ENCODE data around the gene C20orf173.
"Not testable (repeated sequence)": the region's sequence is repeated elsewhere in the genome, so short reads cannot be mapped to it uniquely, and the experiment has no call there.

C20orf173 gene

DNA sequence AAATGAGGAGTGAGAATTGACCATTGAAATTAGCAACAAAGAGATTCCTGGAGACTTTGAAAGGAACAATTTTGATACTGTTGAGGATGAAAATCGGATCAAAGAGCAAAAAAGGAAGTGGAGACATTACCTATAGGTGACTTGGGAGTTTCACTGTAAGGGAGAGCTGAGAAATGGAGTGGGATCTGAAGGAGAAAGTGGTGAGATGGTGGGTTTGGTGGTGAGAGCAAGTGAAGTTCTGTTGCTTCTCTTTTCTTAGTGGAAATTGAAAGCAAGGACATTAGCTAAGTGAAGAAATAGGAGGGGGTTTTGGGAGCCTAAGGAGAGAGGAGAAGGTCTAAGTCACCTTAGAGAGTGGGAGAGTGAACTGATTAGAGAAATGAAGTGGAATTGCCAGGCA, 16.7 kb upstream of the C20orf173 start:
- no peak for DNase-seq (ENCODE audit: low read depth in 2 of 2)

DNA sequence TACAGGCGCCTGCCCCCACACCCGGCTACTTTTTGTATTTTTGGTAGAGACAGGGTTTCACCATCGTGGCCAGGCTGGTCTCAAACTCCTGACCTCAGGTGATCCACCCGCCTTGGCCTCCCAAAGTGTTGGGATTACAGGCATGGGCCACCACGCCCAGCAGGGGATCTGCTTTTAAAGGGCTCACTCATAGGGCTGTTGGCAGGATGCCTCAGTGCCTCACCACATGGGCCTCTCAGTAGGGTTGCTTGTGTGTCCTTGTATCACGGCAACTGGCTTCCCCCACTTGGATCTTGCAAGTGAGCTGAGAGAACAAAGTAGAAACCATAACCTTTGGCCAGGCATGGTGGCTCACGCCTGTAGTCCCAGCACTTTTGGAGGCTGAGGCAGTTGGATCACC, 15.5 kb upstream of the C20orf173 start:
- DNase-seq (ENCODE audit: low read depth in 2 of 2): not testable (repeated sequence)

DNA sequence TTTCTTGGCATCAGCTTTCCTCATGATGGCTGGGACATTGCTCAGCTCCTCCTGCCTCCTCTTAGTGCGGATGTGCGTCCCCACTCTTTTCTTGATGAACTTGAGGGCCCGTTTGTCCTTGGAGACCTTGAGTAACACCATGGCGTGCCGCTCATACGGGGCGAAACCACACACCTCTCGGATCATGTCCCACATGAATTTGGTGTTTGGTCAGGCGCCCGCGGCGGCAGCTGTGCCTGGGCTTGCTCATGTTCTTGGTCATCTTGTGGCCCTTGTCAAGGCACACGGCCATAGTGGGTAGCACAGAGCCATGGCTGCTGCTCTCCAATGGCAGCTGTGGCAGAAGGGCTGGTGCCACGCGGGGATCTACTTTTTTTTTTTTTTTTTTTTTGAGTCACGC, 15.0 kb upstream of the C20orf173 start:
- no peak for DNase-seq (ENCODE audit: low read depth in 2 of 2)

DNA sequence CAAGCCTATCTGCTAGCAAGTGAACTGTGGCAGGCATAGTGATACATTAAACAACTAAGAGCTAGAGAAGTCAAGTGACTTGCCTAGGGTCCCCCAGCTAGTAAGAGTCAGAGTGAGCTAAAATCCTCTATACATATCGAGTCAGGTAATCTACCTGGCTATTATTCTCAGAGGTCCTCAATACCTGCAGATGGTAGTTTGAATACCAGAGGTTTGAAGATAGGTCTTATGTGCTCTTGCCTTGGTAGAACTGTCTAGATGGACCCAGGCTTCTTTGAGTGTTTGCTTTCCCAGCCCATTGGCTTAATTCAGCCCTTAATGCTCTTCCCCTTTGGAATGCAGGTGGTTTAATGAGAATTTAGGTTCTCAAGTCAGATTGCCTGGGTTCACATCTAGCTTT, 13.5 kb upstream of the C20orf173 start:
- no peak for DNase-seq (ENCODE audit: low read depth in 2 of 2)

DNA sequence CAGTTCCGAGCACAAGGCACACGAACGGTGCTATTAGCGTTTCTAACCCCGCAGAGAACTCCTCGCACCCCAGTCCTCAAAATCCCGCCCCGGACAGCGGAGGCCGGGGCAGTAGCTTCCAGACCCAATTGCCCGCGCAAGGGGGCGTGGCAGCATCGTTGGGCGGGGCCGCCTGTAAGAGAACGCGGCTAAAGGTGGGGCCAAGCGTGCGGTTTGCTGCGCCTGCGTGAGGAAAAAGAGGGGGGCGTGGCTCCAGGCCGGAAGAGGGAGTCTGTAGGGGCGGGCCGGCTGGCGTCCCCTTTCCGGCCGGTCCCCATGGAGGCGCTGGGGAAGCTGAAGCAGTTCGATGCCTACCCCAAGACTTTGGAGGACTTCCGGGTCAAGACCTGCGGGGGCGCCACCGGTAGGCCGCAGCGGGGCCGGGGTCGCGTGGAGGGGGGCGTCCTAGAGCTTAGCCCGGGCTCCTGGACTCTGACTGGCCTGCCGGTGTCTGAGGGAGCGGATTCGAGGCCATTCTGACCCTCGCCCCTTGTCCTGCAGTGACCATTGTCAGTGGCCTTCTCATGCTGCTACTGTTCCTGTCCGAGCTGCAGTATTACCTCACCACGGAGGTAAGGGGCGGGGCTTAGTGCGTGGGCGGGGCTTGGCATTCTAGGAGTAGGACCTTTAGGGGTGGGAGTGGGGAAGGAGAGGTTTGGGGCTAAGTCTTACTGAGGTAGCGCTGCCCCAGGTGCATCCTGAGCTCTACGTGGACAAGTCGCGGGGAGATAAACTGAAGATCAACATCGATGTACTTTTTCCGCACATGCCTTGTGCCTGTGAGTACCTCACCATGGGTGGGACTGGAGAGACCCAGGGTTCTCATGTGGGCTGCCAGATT, 12.6 kb upstream of the C20orf173 start, which contains the start of gene ERGIC3:
TSS of gene ERGIC3 (plus strand) at position 296 of the 880 bp plus-strand sequence. CDS start at position 316, 20 bp downstream.
- DNase-seq (ENCODE audit: low read depth in 2 of 2): peak; percentile 94 to 99

DNA sequence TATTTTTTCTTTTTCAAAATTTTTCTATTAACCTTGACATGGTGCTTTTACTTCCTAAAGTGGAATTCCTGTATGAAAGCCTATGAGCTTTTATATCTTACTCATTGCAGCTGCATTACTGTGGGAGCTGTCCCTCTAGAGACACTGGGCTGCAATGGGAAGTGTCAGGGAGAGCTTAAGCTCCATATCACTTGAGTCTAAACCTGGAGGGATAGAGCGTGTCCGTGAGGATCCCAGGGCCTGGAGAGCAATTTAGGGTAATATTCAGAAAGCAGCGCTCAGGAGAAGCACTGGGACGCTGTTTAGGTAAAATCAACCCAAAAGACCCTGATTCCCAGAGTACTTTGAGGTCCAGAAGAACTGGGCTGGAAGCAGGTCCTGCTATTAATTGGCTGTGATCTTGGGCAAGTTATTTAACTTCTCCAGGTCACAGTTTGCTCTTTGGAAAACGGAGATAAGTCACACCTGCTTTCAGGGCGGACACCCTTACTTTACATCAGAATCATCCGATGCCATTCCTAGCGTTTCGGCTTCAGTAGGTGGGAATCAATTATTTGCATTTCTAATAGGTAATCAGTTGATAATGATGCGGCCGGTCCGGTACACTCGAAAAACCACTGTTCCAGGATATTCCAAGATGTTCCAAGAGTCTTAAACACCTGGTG, 11.8 kb upstream of the C20orf173 start:
- no peak for DNase-seq (ENCODE audit: low read depth in 2 of 2)

DNA sequence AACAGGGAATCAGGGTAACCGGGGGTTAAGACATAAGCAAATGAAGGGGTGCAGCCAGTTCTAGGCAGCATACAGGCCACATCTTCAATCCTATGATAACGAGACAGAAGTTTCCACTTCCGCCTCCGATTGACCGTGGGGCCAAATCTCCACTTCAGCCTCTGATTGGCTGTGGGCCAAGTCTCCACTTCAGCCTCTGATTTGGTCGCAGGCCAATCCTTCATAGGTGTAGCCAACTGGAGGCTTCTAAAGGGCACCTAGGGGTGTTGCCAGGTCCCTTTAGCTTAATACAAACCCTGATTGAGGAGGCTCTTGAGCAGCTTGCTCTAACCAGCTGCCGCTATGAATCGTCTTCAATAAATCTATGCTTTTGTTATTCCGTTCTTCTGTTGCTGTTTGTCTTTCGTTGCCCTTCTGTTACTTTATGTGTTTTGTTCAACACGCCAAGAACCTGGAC, 10.3 kb upstream of the C20orf173 start:
- no peak for DNase-seq (ENCODE audit: low read depth in 2 of 2)

DNA sequence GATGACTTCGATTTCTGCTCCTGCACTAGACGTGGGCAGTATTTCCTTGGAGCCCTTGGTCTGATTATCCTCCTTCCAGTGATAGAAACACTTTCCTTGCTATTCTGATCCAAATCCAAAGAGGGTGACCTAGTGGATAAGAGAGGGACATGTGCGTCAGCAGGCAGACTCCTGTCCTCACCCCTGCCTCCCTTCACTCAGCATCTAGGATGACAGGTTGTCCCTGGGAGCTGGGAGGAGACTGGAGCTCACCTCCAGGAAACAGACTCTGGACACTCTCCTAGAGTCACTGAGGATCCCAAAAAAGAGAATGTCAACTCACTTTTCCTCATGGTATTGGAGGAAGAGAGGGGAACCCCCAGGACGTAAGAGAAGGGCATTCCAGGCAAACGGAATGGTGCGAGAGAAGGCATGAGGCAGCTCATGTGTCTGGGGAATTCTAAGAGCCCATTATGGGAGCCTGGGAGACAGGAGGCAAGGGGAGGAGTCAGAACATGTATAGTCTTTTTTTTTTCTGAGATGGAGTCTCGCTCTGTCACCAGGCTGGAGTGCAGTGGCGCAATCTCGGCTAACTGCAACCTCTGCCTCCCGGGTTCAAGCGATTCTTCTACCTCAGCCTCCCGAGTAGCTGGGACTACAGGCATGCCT, 2.2 kb downstream of the C20orf173 start:
- DNase-seq (ENCODE audit: low read depth in 2 of 2): no peak

DNA sequence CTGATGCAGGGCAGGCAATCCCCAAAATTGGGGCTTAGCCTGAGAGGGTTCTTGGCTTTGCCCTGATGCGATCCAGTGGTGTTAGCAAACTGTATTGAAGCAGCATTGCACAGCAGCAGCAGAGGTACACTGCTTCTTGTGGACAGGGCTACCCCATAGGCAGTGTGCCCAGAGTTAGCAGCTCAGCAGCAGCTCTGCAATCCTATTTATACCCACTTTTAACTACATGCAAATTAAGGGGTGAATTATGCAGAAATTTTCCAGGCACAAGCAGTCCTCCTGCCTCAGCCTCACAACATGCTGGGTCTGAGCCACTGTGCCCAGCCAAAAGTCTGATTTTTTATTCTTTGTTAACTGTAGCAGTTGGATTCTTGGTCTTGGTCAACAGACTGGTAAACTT, 3.8 kb downstream of the C20orf173 start:
- DNase-seq (ENCODE audit: low read depth in 2 of 2): no peak

DNA sequence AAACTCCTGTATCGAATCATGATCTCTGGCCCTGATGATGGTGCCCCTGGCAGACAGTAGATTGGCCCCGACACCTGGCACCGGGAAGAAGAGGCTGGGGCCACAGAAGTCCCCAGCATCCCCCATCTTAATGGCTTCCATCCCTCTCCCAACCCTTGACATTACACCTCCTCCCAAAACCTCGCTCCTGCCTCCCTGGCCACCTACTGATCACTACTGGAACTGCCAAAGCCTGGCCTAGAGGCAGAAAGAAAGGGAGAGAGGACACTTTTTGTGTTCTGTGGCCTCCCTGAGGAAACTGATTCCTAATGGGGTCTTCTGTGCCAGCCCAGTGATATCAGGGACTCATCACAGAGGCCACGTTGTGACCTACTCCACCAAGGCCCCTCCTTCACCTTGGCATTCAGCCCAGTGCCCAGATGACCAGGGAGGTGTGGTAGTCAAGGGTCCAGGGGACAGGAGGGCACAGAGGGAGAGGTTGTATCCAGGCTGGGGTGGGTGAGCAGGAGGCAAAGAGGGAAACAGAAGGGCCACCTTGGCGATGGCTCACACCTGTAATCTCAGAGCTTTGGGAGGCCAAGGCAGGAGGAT, 6.1 kb downstream of the C20orf173 start:
- DNase-seq (ENCODE audit: low read depth in 2 of 2): peak in 1 of 2 experiments; percentile 28

DNA sequence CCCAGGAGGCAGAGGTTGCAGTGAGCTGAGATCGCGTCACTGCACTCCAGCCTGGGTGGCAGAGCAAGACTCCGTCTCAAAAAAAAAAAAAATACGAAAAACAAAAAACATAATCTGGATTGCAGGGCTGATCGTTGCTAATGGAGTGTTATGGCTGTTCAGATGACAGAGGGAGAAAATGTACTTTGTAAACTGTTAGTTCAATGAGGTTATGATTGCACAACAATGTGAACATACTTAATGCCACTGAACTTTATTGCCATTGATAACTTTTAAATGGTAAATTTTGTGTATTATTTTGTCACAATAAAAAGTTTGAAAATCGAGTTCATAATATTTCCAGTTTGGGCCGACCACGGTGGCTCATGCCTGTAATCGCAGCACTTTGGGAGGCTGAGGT, 10.5 kb downstream of the C20orf173 start:
- DNase-seq (ENCODE audit: low read depth in 2 of 2): no peak

DNA sequence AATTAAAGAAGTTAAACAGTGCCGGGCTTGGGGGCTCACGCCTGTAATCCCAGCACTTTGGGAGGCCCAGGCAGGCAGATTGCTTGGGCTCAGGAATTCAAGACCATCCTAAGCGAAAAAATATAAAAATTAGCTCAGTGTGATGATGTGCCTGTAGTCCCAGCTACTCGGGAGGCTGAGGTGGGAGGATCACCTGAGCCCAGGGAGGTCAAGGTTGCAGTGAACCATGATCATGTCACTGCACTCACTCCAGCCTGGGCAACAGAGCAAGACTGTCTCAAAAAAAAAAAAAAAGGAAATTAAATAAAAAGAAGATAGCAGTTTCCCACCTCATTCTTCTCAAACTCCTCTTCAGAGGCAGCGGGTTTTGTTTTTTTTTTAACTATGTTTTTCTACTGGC, 11.7 kb downstream of the C20orf173 start:
- not testable (repeated sequence) for DNase-seq (ENCODE audit: low read depth in 2 of 2)

DNA sequence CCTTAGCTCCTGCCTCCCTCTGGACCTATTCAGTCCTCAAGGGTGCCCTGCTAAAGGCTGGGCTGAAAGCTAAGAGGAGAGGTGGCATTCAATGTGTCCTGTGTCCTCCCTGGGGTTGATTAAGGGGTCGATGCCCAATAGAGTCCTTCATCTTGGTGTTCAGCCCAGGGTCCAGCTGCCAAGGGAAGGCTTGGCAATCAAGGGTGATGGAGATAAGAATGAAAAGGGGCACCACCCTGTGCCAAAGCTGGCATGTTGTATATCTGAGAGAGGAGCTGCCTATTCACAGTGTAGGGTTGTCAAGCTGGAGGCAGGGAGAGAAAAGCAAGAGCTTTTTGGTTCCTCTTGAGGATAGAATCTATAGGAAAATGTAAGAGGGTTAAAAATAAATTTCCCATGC, 12.3 kb downstream of the C20orf173 start:
- DNase-seq (ENCODE audit: low read depth in 2 of 2): no peak

DNA sequence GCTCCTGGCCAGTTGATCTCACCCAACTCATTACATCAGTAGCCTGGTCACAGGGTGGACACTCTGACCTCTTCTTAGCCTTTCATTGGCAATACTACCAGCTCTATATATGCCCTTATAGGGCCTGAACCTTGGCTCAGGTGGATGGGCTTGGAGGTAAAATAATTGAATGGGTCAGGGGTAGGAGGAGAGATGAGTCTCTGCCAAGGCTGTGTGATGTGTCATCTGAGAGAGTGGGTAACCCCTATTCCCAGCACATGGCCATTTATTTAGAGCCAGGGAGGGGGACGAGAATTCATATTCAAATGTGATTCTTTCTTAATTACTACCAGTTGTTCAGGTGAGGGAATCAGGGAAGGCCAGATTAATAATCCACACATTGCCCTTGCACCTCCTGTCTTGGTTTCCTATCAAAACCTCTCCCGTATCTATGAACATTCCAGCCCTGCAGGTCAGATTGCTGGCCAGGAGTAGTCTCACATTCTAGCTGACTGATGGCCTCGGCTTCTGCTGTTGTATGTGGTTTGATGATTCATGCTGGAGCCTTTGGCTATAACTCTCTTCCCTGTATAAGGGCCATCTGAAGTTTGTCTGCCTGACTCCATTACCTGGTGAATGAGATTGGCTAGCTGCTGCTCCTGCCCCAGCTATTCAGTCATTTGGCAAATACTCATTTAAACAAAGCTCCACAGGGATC, 13.4 kb downstream of the C20orf173 start:
- no peak for DNase-seq (ENCODE audit: low read depth in 2 of 2)

DNA sequence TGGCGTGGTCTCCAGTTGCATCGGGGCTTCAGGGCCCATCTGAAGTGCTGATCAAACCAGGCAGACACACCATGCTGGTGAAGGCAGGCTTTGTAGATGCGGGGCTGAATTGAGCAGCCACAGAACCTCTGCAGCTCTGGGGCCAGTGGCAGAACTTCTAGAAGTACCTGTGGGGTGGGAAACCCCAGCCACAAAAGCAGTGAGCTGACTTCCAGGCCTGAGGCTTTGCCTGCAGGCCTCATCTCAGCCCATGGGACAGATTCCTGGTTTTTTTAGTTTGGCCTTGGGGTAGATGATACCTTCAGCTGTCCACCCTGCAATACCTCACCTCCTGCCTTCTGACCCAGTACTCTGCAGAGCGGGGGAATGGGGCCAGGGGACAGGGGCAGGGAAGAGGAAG, 14.1 kb downstream of the C20orf173 start:
- DNase-seq (ENCODE audit: low read depth in 2 of 2): no peak

DNA sequence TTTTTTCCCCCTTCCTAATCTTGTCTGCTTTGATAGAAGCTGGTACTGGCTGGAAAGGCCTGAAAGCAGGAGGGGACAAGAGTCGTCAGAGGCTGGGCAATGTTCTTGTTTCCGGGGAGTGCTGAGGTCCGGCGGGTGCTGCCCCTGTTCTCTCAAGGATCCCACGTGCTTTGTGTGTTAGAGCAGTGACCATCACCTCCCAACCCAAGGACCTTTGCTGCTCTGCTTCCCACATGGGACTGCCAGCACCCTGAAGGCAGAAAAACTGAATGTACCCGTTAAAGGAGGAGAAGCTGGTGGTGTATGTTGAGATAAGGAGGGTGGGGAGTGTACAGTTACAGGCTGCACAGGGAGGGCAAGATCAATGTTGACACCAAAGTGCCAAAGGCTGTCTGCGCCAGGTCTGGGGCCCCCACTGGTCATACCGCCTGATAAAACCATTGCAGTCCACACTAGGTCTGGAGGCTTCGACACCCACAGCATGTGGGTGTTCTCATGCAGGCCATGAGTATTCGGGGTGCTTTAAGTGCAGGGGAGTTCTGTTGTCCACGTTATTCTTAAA, 15.0 kb downstream of the C20orf173 start:
- DNase-seq (ENCODE audit: low read depth in 2 of 2): no peak

DNA sequence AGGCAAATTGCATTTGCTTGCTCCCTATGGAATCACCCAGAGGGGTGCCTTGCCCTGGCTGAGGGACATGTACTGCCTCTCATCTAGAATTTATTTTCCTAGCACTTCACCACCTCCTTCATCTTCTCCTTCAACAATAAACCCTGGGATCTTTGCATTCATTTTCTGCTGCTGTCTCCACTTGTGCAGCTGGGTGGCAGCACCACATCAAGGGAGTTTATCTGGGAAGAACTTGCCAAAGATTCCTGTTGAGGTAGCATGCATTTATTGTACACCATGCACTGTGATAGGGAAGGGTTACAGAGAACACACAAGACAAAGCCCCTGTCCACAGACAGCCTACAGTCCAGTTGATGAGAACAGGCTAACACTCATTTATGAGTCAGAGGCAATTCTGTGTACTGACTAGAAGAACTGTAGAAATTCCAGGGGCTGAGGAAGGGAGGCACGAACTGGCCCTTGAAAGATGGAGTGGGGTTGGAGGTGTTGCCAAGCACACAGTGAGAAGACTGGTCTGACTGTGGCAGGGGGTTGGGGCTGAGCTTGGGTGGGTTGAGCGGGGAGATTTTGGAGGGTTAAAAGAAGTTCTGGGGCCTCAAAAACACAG, 17.5 kb downstream of the C20orf173 start:
- DNase-seq (ENCODE audit: low read depth in 2 of 2): no peak

DNA sequence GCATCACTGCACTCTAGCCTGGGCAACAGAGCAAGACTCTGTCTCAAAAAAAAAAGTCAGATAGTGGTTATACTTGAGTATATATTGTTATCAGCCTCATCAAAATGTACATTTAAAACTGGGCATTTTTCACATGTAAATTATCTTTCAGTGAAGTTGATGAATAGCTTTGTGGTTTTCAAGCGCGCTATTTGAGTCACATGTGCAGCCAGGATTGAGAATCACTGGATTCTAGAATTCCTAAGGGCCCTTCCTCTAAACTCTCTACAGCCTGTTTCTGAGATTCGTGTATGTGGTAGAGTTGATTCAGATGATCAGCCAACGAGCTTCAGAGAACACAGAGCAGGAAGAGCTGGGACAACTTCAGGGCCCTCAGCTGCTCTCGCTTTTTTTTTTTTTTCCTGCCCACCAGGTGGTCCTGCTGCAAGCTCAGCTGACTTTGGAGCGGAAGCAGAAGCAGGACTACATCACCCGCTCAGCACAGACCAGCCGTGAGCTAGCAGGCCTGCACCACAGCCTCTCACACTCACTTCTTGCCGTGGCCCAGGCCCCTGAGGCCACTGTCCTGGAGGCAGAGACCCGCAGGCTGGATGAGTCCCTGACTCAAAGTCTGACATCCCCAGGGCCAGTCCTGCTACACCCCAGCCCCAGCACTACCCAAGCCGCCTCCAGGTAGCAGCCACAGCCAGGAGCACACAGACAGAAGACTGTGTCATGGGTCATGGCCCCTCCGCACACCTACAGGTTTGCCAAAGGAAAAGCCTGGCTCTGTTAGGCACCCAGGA, 18.3 kb downstream of the C20orf173 start:
- no peak for DNase-seq (ENCODE audit: low read depth in 2 of 2)

DNA sequence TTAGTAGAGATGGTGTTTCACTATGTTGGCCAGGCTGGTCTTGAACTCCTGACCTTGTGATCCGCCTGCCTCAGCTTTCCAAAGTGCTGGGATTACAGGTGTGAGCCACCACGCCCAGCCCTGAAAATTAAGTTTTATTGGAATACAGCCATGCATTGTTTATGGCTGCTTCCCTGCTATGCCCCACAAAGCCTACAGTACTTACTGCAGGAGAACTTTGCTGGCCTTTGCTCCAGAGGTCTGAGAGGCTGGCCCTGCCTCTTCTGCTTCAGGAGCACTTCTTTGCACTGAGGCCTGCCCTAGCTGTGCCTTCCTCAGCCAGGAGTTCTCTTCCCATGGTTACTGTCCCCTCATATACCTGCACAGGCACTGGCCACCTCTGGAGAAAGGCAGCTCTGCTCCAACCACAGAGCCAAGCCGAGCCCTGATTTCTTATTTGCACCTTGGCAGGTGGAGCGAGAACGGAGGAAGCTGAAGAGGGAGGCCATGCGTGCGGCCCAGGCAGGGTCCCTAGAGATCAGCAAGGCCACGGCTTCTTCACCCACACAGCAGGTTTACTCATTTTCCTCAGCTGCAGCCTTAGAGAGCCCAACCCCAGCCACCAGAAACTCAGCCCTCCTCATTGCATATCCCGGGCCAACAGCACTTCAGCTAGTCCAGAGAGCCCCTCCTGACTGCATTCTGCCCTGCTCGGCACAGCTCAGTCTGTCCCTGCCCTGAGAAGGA, 20.8 kb downstream of the C20orf173 start:
- DNase-seq (ENCODE audit: low read depth in 2 of 2): no peak

All from stimulated activated CD4-positive, alpha-beta T cell treated with anti-CD3 and anti-CD28 coated beads, Interleukin-12 subunit alpha, Interleukin-12 subunit beta, amount 100 ng/mL, for 24 hours (primary cell).